Measurements from ENCODE around the gene TNMD. TPM values are rescaled to one million over a fixed set of nuclear protein-coding genes. Genes with fewer than 3 reads are reported as not detected.

The TNMD gene
- polyA plus RNA-seq, 1 of the 3 experiments (the other 2 are of a cell fraction) = not detected

GRCh38 chrX:100643956-100644860 lies 59.5 kb downstream of the TNMD start, which contains the start of gene SRPX2 (continued):
- TF ChIP-seq NFIC (IDR thresholded peaks at IDR 0.05; ENCODE audit: borderline replicate concordance) (peak; percentile 10; the same call in 1 of the 2 replicates), MXI1 (IDR thresholded peaks at IDR 0.05; ENCODE audit: low read depth, low read length) (no peak), ZBTB33 (IDR thresholded peaks at IDR 0.05; ENCODE audit: borderline replicate concordance, low read depth) (no peak), TEAD4 (IDR thresholded peaks at IDR 0.05; ENCODE audit: borderline replicate concordance, insufficient read depth) (peak; percentile 35; the same call in 1 of the 2 replicates), TAF1 (IDR thresholded peaks at IDR 0.05; ENCODE audit: borderline replicate concordance, low read depth, low read length) (no peak), FOXJ3 (CRISPR knock-in tag; IDR thresholded peaks at IDR 0.05) (no peak), NRF1 (IDR thresholded peaks at IDR 0.05; ENCODE audit: low read depth, low read length) (no peak), MEF2A (IDR thresholded peaks at IDR 0.05; ENCODE audit: borderline replicate concordance, low read depth) (no peak), RFX5 (IDR thresholded peaks at IDR 0.05; ENCODE audit: low read length) (no peak)
- TF ChIP-seq, protein P1, sequence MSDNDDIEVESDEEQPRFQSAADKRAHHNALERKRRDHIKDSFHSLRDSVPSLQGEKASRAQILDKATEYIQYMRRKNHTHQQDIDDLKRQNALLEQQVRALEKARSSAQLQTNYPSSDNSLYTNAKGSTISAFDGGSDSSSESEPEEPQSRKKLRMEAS (IDR thresholded peaks at IDR 0.05; ENCODE audit: low read depth) = no peak

GRCh38 chrX:100645106-100645505 lies 60.4 kb downstream of the TNMD start:
- ChIA-PET CTCF (interaction anchor here (0.7 to 2.9 kb wide), 3 partner anchors 9 to 124 kb away, joined by 3 to 10 read pairs (median 6); no protein-coding TSS in a partner anchor), POLR2A (no interaction called here)
- no peaks in the 10 kb centered on the region for H3K9me2 ChIP-seq
- DNase-seq = no peak
- H3F3A ChIP-seq (replicated peaks; ENCODE audit: insufficient read depth) = no peaks in the 10 kb centered on the region
- H3K9ac ChIP-seq = no peak overlapping the region
- no peaks in the 10 kb centered on the region for H3K36me3 ChIP-seq (replicated peaks in 1 of 2; ENCODE audit: control insufficient read depth in 1 of 2, insufficient read depth in 2 of 2, low read length in 1 of 2)
- no peak overlapping the region for H2AFZ ChIP-seq (ENCODE audit: low read depth)
- no peaks in the 10 kb centered on the region for H3K9me3 ChIP-seq
- no peaks in the 10 kb centered on the region for H3K79me2 ChIP-seq (ENCODE audit: insufficient read depth)
- WGBS (ENCODE audit: low lambda C conversion rate) = 48% methylated on average over 4 of the region's 4 CpGs
- H3K4me1 ChIP-seq (ENCODE audit: control insufficient read depth in 1 of 2, insufficient read depth in 2 of 2, low read depth in 1 of 2, low read length in 1 of 2) = peaks cover 0 to 14% of the 10 kb centered on the region in 2 experiments; a peak in 1 of 4 replicates
- no peak overlapping the region for H3K4me3 ChIP-seq (ENCODE audit: low read depth in 2 of 2, low read length in 1 of 2)
- TF ChIP-seq ELF1 (IDR thresholded peaks at IDR 0.05) (no peak), SMC3 (IDR thresholded peaks at IDR 0.05; ENCODE audit: low read depth, low read length) (no peak)
- no peaks in the 10 kb centered on the region for H4K20me1 ChIP-seq (ENCODE audit: insufficient read depth)
- H3K4me2 ChIP-seq = peak overlapping the region; percentile 63
- 0 out of 2 replicates have a peak, but pooled peaks cover 4% of the 10 kb centered on the region for H3K27me3 ChIP-seq (ENCODE audit: insufficient read depth)
- no peak overlapping the region for H3K27ac ChIP-seq (ENCODE audit: low read depth in 2 of 2, low read length in 1 of 2)

GRCh38 chrX:100647095-100647494 lies 62.4 kb downstream of the TNMD start:
- CTCF ChIA-PET = interaction anchor here (2.2 to 2.5 kb wide), 2 partner anchors 10 to 121 kb away, joined by 7 to 16 read pairs; partner anchors contain the start of gene TSPAN6
- WGBS (ENCODE audit: low lambda C conversion rate) = 8% methylated on average over 1 of the region's 1 CpG

More at GRCh38 chrX:100647095-100647494, 62.4 kb downstream of the TNMD start:
- Histone ChIP-seq H3K79me2 (ENCODE audit: insufficient read depth) (no peaks in the 10 kb centered on the region), H3K27ac (ENCODE audit: low read depth in 2 of 2, low read length in 1 of 2) (no peak overlapping the region), H3K27me3 (ENCODE audit: insufficient read depth) (0 out of 2 replicates have a peak, but pooled peaks cover 4% of the 10 kb centered on the region), H4K20me1 (ENCODE audit: insufficient read depth) (no peaks in the 10 kb centered on the region), H3K4me2 (no peak overlapping the region), H3K9ac (no peak overlapping the region), H3F3A (replicated peaks; ENCODE audit: insufficient read depth) (no peaks in the 10 kb centered on the region), H3K9me3 (no peaks in the 10 kb centered on the region), H3K36me3 (replicated peaks in 1 of 2; ENCODE audit: control insufficient read depth in 1 of 2, insufficient read depth in 2 of 2, low read length in 1 of 2) (no peaks in the 10 kb centered on the region), H3K4me3 (ENCODE audit: low read depth in 2 of 2, low read length in 1 of 2) (no peak overlapping the region), H3K9me2 (no peaks in the 10 kb centered on the region), H3K4me1 (ENCODE audit: control insufficient read depth in 1 of 2, insufficient read depth in 2 of 2, low read depth in 1 of 2, low read length in 1 of 2) (peaks cover 0 to 14% of the 10 kb centered on the region in 2 experiments; a peak in 1 of 4 replicates), H2AFZ (ENCODE audit: low read depth) (no peak overlapping the region)
- DNase-seq = no peak
- TF ChIP-seq SIN3A (IDR thresholded peaks at IDR 0.05; ENCODE audit: borderline replicate concordance, low read depth, low read length) (no peak), ELF1 (IDR thresholded peaks at IDR 0.05) (no peak), RAD21 (IDR thresholded peaks at IDR 0.05; ENCODE audit: low read length) (no peak), FOXJ3 (CRISPR knock-in tag; IDR thresholded peaks at IDR 0.05) (no peak), GATA2 (CRISPR knock-in tag; IDR thresholded peaks at IDR 0.05) (no peak), YY1 (IDR thresholded peaks at IDR 0.05; ENCODE audit: low read depth) (no peak), GABPA (IDR thresholded peaks at IDR 0.05; ENCODE audit: low read depth) (no peak)
- TF ChIP-seq, protein P2, sequence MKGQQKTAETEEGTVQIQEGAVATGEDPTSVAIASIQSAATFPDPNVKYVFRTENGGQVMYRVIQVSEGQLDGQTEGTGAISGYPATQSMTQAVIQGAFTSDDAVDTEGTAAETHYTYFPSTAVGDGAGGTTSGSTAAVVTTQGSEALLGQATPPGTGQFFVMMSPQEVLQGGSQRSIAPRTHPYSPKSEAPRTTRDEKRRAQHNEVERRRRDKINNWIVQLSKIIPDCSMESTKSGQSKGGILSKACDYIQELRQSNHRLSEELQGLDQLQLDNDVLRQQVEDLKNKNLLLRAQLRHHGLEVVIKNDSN (IDR thresholded peaks at IDR 0.05; ENCODE audit: borderline replicate concordance, low read depth) = no peak
- TF ChIP-seq, protein P3, sequence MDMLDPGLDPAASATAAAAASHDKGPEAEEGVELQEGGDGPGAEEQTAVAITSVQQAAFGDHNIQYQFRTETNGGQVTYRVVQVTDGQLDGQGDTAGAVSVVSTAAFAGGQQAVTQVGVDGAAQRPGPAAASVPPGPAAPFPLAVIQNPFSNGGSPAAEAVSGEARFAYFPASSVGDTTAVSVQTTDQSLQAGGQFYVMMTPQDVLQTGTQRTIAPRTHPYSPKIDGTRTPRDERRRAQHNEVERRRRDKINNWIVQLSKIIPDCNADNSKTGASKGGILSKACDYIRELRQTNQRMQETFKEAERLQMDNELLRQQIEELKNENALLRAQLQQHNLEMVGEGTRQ (IDR thresholded peaks at IDR 0.05; ENCODE audit: borderline replicate concordance, low read depth, low read length) = no peak
- POLR2A ChIA-PET = no interaction called here
